B cell (primary cell): ENCODE measurements around the gene ITCH.

Experiments
- CTCF ChIP-seq: fragments of 200-600 bp; IDR thresholded peaks from one replicate; pipeline ENCODE4 v1.8.0; 2022; ENCODE audit warnings: antibody characterized with exemption, mild to moderate bottlenecking
- EZH2 ChIP-seq: IDR thresholded peaks from 2 replicates; pipeline ENCODE4 v1.6.1; 2012; ENCODE audit warnings: borderline replicate concordance, low read depth, mild to moderate bottlenecking, moderate library complexity, low read length; ENCODE audit not compliant: insufficient read depth, poor library complexity, severe bottlenecking

- TF ChIP-seq EZH2, result no peak
- no peak for TF ChIP-seq CTCF
Measured at GRCh38 chr20:34427331-34427730, 64.3 kb downstream of the ITCH start.
